NCI-H1417 (cell line): Measurements from ENCODE around the gene DHRS1.

Source experiments
- DNase-seq, 3 experiments: peaks; one replicate each; lab custom pipeline; 2025; lab: John Stamatoyannopoulos, UW

The DHRS1 gene

GRCh38 chr14:24262821-24263733 is 36.5 kb downstream of the DHRS1 start, which contains the start of gene TGM1:
Gene TGM1 (minus strand): TSS chr14:24263177. CDS start chr14:24262352, 825 bp downstream.
- no peak for DNase-seq

GRCh38 chr14:24261969-24262327 is 37.6 kb downstream of the DHRS1 start:
- no peak for DNase-seq

DNA sequence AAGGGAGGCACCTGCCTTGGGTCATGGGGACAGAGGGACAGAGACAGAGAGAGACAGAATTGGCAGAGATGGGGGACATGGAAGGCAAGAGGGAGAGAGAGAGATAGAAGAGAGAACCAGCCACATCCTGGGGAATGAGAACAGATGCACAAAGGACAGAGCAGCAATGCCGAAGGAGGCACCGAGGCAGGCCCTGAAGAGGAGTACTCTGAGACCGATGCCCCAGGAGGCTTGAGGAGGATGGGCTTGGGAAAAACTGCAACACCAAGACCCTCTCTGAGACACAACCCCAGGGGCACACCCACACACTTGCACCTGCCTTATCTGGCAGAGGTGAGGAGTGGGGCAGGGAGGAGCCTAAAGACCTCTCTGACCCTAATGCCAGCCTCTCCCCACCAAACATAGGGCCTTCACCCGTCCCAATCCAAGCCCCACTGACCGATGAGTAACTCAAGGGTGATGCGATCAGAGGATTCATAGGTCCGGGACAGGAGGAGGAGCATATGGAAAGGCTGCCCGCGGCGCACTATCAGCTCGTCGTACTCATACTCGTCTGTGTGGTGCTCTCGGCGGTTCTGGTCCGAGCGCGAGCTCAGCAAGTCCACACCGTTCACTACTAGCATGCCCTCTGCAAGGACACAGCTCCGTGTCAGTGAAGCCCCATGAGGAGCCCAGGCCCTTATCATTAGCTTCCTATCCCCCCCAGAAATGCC is 38.2 kb downstream of the DHRS1 start:
- DNase-seq, result no peak

DNA sequence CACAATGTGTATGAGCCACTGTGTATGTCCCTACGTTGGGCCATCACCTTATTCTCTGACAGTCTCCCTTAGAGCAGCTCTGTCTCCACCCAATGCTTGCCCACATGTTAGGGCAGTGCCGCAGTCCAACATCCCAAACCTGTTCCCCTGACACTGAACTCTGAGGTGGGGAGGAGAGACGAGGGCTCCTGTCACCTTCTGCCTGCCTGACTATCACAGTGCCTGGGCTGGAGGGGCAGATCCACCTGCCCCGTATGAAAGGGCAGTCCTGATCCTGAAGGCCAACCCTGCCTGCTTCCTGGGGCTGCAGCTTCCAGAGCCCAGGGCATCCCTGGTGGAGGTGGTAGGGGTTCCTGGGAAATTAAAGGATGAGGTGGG is 38.8 kb downstream of the DHRS1 start:
- no peak for DNase-seq

DNA sequence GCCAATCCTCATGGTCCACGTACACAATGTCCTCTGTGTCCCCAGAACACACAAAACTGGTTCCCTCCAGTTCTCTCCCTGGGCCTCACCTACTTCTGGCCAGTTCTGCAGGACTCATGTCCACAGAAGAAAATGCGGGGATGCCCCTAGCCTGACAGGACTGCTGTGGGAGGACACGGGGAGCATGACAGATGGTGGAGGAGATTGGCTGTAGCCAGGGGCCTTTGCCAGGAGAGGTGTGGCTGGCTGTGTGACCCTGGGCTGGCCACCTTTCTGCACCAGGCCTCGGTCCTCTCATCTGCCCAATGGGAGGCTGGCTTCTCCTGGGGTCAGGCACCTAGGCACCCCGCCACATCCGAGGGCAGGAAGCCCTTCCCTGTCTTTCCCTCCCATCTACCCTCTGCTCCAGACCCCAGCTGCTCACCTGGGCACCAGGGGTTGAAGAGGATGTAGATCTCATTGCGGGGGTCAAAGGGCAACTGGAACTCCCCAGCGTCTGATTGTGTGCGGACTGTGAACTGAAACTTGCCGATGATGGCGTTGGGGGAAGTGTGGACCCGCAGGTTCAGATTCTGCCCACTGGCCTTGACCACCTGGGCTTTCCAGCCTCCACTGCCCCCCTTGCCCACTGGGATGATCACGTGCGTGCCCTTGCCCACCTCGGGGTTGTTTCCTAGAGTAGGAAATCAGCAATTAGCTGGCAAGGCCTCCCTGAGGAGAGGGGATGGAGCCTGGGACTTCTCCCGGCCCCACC is 39.4 kb downstream of the DHRS1 start:
- DNase-seq, result no peak

- DNase-seq, result no peak
Observed at GRCh38 chr14:24259282-24260025, 40.1 kb downstream of the DHRS1 start.

DNA sequence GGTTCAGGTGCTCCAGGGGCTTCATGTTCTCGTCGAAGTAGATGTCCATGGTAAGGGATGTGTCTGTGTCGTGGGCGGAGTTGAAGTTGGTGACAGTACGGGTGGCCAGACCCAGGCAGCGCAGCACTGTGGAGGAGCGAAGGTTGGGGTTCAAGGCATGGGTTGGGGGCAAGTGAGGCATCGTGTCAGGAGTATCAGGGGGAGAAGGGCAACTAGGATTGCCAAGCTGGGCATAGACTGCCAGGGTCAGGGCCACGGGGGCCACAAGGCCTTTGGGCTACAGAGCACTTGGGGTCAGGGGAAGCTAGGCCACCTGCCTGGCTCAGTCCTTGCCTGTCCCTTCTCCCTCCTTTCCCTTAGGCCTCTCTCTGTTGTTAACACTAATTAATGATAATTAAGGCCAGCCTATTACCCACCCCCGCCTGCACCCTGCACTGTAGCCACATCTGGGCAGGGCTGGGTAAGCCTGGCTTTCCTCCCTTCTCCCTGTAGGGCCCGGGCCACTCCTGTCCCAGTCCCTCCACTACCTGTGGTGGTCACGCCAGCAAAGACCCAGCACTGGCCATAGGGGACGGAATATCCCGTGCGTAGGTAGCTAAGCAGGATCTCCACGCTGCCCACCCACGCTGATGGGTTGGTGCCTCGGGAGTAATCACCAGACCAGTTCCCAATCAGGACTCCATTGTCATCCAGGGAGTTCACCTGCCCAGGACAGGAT is 40.9 kb downstream of the DHRS1 start:
- no peak for DNase-seq

DNA sequence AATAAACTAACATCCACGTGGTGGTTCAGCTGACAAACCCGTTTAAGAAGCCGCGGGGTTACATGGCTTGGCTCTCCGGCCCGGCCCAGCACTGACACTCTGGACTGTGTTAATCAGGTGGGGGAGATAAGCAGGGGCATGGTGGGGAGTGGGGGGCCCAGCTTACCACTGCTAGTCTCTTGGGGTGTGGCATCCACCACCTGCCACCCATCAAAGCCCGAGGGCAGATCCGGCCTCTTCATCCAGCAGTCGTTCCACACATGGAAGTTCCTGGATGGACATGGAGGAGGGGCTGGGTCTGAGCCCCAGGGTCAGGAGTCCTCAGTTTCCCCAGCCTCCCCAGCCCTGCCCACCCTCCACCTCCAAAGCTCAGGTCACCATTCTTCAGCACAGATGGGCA is 41.5 kb downstream of the DHRS1 start:
- DNase-seq, result no peak

GRCh38 chr14:24256960-24257359 is 42.6 kb downstream of the DHRS1 start:
- DNase-seq, result no peak

GRCh38 chr14:24255931-24256711 is 43.5 kb downstream of the DHRS1 start:
- no peak for DNase-seq

DNA sequence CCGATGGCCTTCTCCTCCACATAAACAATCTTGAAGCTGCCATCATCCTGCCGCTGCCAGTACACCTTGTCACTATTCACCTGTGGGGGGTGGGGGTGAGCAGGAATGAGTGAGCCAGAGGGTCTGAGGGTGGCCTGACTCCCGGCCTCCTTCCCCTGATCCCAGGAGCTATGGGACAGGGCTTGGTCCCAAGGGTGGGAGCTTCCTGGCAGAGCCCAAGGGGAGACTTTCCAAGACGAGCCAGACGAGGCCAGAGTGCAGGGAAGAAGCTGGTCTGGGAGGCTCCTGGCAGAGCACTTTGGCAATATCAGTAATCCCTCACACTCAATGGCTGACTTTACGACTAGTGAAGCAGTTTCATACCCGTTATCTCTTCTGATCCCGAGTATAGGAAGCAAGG is 44.1 kb downstream of the DHRS1 start:
- DNase-seq, result no peak

GRCh38 chr14:24254630-24255392 is 44.8 kb downstream of the DHRS1 start:
- no peak for DNase-seq

DNA sequence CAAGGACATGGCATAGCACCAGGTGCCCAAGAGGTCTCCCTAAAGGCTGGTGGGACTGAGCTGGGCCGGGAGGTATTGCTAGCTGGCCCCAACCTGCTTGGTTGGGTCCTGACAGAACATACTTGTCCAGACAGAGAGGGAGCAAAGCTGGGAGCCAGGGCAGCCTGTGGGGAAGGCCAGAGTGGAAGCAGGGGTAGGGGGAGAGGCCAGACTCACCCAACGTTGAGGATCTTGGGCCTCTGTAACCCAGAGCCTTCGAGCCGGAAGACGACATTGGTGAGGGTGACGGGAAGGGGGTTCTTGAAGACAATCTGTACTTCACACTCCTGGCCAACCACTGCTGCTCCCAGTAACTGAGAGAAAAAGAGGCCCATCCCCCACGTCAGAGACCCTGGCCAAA is 45.6 kb downstream of the DHRS1 start:
- no peak for DNase-seq

DNA sequence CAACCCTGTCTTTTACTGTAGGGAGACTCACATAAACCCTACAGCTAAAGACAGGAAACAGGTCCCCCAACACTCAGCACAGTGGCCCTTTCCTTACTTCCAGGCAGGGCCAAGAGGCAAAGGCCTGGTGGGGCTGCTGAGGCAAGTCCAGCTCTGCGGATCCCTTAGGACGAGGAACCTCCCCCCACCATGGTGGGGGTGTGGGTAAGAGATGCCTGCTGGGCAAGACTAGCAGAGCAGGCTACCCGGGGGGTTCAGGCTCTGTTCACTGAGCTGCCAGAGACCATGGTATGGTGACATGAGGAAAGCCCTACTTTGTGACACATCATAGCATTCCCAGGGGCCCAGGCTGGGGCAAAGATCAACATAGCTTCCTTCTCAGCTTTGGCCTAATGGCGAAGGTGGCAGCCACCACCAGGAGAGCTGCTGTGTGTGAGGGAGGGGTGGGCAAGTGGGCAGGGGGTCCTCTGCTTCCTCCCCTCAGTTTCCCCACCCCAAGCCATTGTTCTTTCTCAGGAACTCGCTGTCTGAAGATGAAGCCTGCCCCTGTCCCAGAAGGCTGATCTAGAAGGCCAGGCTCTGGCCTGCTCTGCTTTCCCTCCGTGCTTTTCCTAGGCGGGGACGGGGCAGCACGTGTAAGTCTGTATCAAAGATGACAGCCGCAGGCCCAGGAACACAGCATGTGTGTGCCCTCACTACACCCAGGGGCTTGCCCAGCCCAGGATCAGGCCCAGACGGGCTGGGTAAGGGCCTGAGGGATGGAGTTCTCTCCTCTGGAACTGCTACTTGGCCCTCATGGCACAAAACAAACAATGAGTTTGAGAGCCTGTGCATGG is 47.1 kb downstream of the DHRS1 start:
- DNase-seq, result no peak

DNA sequence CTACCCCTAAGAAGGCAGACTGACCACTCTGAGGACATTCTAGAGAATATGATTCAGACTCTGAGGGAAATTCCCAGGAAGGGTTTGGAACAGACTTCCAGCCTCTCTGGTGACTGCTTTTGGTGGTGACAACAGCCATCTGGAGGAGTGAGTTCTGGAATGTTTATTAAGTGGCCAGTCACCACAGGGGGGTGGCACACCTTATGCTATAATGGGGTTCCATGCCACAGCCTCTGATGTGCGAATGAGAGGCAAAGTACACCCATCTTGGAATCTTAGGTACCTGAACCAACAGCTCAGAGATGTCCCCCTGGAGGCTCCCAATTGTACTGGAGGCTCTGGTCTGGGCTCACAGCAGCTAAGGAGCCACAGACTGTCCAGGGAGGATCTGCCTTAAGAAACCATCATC is 47.7 kb downstream of the DHRS1 start:
- no peak for DNase-seq

GRCh38 chr14:24250354-24250753 is 49.2 kb downstream of the DHRS1 start:
- DNase-seq, result no peak

GRCh38 chr14:24249230-24250021 is 50.2 kb downstream of the DHRS1 start:
- DNase-seq, result no peak

DNA sequence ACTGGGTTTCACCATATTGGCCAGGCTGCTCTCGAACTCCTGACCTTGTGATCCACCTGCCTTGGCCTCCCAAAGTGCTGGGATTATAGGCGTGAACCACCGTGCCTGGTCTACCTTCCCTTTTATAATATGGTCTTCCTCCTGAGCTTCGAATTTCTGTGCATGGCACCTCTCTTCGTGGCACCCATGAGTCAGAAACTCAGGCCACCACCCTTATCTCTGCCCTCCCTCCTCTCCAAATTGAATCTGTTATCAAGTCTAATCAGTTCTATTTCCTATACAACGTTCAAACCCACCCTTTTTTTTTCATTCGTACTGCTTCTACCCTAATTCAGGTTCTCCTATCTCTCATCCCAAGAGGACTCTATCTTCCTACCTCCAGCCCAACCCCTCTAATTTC is 52.2 kb downstream of the DHRS1 start:
- DNase-seq, result no peak
